Tibial artery (tissue), 4 donors: ENCODE data around the gene ABLIM2.
"Not testable (repeated sequence)": the region's sequence is repeated elsewhere in the genome, so short reads cannot be mapped to it uniquely, and the experiment has no call there.

Experiments
- DNase-seq, 2 donors: peaks; one replicate each; pipeline ENCODE4 v3.0.0-alpha.2; 2019
- H3K27ac ChIP-seq, 2 donors: fragments of 200-600 bp; sonication (generic) in 1 of 2; 1 replicate in 1 of 2; 2 replicates in 1 of 2; pipeline ENCODE4 v1.5.1; 2018 to 2019; ENCODE audit warnings: mild to moderate bottlenecking in 1 of 2
- H3K27me3 ChIP-seq, 2 donors: fragments of 200-600 bp; sonication (generic) in 1 of 2; one replicate each; pipeline versions ENCODE4 v1.5.1 to v1.6.0; 2016 to 2019
- H3K36me3 ChIP-seq, 3 donors: fragments of 200-600 bp; sonication (generic) in 2 of 3; one replicate each; pipeline ENCODE4 v1.5.1; 2016 to 2019; ENCODE audit warnings: mild to moderate bottlenecking in 2 of 3
- H3K4me1 ChIP-seq, 4 donors: fragments of 200-600 bp; sonication (generic) in 2 of 4; 1 replicate in 3 of 4; 2 replicates in 1 of 4; pipeline ENCODE4 v1.5.1; 2016 to 2019
- H3K4me3 ChIP-seq, 2 donors: fragments of 200-600 bp; sonication (generic) in 1 of 2; 1 replicate in 1 of 2; 2 replicates in 1 of 2; pipeline ENCODE4 v1.5.1; 2018 to 2019; ENCODE audit warnings: mild to moderate bottlenecking in 2 of 2
- H3K9me3 ChIP-seq, 3 donors: fragments of 200-600 bp; sonication (generic) in 1 of 3; one replicate each; pipeline ENCODE4 v1.5.1; 2016 to 2019
- intact Hi-C: fragments of 100-400 bp; cut with DNase I; formaldehyde crosslinking; loops from one replicate; pipeline ENCODE4 v1.15.0; 2023; ENCODE audit warnings: low total_unique reads
- TF ChIP-seq, protein P1 (sequence below), 2 experiments: fragments of 200-600 bp in 1 of 2; fragments of 450-650 bp in 1 of 2; IDR thresholded peaks; one replicate each; pipeline ENCODE4 v1.5.1; 2017 to 2019; ENCODE audit warnings: antibody characterized with exemption in 2 of 2, mild to moderate bottlenecking in 1 of 2, moderate library complexity in 1 of 2

ABLIM2 gene

DNA sequence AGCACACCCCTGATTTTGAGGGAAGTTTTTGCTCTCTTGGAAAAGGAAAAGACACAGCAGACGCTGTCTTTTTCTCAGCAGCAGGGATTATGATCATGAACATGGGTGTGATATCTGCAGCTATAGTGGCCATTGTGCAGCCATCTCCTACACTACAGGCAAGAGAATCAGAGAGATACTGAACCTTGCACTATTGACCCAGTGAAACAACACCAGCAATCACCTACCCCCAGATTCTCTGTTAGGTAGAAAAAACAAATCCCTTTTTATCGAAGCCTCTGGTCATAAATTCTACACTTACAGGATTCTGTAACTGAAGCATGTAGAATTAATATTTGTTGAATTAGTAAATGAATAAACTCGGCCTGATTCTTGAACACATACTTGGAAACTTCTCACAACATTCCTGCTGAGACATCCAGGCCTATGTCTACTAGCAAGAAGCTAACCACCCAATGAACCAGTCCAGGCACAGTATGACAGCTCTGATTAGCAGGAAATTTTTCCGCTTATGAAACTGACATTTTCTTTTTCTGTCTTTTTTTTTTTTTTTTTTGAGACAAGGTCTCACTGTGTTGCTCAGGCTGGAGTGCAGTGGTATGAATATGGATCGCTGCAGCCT, 213.9 kb downstream of the ABLIM2 start:
- H3K36me3 ChIP-seq = no peaks in the 10 kb centered on the region
- H3K9me3 ChIP-seq = no peaks in the 10 kb centered on the region
- no peaks in the 10 kb centered on the region for H3K27me3 ChIP-seq
- DNase-seq = no peak
- intact Hi-C loops = no loop called here
- H3K4me3 ChIP-seq = no peak overlapping the region
- peaks cover 0 to 6% (median 2%) of the 10 kb centered on the region in 4 donors for H3K4me1 ChIP-seq
- TF ChIP-seq, protein P1, sequence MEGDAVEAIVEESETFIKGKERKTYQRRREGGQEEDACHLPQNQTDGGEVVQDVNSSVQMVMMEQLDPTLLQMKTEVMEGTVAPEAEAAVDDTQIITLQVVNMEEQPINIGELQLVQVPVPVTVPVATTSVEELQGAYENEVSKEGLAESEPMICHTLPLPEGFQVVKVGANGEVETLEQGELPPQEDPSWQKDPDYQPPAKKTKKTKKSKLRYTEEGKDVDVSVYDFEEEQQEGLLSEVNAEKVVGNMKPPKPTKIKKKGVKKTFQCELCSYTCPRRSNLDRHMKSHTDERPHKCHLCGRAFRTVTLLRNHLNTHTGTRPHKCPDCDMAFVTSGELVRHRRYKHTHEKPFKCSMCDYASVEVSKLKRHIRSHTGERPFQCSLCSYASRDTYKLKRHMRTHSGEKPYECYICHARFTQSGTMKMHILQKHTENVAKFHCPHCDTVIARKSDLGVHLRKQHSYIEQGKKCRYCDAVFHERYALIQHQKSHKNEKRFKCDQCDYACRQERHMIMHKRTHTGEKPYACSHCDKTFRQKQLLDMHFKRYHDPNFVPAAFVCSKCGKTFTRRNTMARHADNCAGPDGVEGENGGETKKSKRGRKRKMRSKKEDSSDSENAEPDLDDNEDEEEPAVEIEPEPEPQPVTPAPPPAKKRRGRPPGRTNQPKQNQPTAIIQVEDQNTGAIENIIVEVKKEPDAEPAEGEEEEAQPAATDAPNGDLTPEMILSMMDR (IDR thresholded peaks at IDR 0.05) = no peak
- no peak overlapping the region for H3K27ac ChIP-seq

- intact Hi-C loops, H3K4me3 ChIP-seq, H3K27ac ChIP-seq, H3K4me1 ChIP-seq, H3K27me3 ChIP-seq, H3K36me3 ChIP-seq, H3K9me3 ChIP-seq, DNase-seq: not testable (repeated sequence)
These were observed 214.9 kb downstream of the ABLIM2 start for GRCh38 chr4:7943688-7944087.

GRCh38 chr4:7943211-7943610, 215.4 kb downstream of the ABLIM2 start:
- intact Hi-C loops = no loop called here
- TF ChIP-seq, protein P1 (IDR thresholded peaks at IDR 0.05) = no peak
- Histone ChIP-seq H3K27ac (no peak overlapping the region), H3K4me3 (no peak overlapping the region), H3K4me1 (peaks cover 0 to 8% (median 2%) of the 10 kb centered on the region in 4 donors), H3K36me3 (no peaks in the 10 kb centered on the region), H3K27me3 (no peaks in the 10 kb centered on the region), H3K9me3 (no peaks in the 10 kb centered on the region)
- no peak for DNase-seq

DNA sequence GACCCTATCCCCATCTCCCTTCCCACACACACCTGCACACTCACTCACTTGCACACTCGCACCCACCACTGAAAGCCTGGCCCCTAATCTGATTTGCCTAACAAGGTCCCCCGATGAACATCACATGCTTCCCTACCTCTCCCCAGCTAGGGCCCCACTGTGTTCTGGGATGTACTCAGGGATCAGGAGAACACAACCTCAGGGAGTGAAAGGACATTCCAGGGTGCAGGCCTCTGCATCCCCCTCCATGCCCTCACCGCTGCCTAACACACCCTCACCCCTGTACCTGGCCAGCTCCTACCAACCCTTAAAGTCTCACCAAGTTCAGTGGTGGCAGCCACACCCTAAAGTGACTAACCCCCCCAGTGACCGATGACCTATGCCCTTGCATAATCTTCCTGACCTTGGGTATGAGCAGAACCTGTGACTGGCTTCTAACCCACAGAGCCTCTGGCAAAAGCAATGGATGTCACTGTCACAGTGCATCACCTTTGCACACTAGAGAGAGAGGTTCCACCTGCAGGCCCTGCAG, 216.6 kb downstream of the ABLIM2 start:
- DNase-seq = no peak
- H3K27me3 ChIP-seq = no peaks in the 10 kb centered on the region
- H3K4me1 ChIP-seq = peaks cover 0 to 18% (median 11%) of the 10 kb centered on the region in 4 donors
- H3K4me3 ChIP-seq = no peak overlapping the region
- H3K27ac ChIP-seq = no peak overlapping the region
- intact Hi-C loops = no loop called here
- TF ChIP-seq, protein P1 (IDR thresholded peaks at IDR 0.05) = no peak
- no peaks in the 10 kb centered on the region for H3K9me3 ChIP-seq
- no peaks in the 10 kb centered on the region for H3K36me3 ChIP-seq

DNA sequence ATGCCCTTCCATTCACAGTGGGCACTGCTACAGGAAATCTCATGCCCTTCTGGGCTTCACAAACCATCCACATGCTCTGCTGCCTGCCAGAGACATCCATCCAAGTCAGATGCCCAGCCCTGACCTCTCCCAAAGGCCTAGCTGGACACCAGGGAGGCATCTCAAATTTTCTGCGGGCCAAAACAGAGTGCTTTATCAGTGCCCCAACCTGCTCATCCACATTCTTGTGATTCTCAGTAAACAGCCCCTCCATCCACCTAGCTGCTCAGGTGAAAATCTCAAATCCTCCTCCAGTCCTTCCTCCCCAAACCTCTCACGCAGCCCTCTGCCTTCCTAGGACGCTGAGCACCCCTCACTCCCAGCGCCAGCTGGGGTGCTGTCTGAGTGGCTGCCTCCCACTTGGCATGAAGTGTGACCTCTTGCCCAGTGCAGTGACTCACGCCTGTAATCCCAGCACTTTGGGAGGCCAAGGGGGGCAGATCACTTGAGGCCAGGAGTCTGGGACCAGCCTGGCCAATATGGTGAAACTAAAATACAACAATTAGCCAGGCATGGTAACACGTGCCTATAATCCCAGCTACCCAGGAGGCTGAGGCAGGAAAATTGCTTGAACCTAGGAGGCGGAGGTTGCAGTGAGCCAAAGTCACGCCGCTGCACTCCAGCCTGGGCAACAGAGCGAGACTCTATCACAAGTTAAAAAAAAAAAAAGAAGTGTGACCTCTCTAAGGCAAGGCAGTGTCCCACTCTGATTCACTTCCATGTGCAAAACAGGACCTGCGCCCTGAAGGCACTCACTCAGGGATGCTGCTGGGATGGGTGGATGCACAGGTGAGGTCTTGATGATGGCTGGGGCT, 217.3 kb downstream of the ABLIM2 start:
- intact Hi-C loops = no loop called here
- no peak for DNase-seq
- no peaks in the 10 kb centered on the region for H3K27me3 ChIP-seq

More for the DNA sequence above, 217.3 kb downstream of the ABLIM2 start:
- TF ChIP-seq, protein P1 (IDR thresholded peaks at IDR 0.05) = no peak
- Histone ChIP-seq H3K27ac (no peak overlapping the region), H3K9me3 (no peaks in the 10 kb centered on the region), H3K4me3 (no peak overlapping the region), H3K36me3 (no peaks in the 10 kb centered on the region), H3K4me1 (peaks cover 0 to 24% (median 17%) of the 10 kb centered on the region in 4 donors)
